Neutrophil (primary cell): ENCODE data around the gene NUP107.

Source experiments
- H3K27ac ChIP-seq: fragments of 200-600 bp; sonication (generic); 2 replicates; pipeline ENCODE4 v1.5.1; 2016; ENCODE audit warnings: mild to moderate bottlenecking, moderate library complexity
- H3K27me3 ChIP-seq: fragments of 200-600 bp; sonication (generic); 2 replicates; pipeline ENCODE4 v1.6.0; 2016; ENCODE audit warnings: mild to moderate bottlenecking
- H3K36me3 ChIP-seq: fragments of 200-600 bp; sonication (generic); 2 replicates; pipeline ENCODE4 v1.5.1; 2017
- H3K4me1 ChIP-seq, 2 experiments: fragments of 200-600 bp in 1 of 2; sonication (generic) in 1 of 2; 1 replicate in 1 of 2; 2 replicates in 1 of 2; pipeline versions ENCODE4 v1.5.1 to v1.6.1; 2013 to 2016; ENCODE audit warnings: low read depth in 1 of 2, low read length in 1 of 2, mild to moderate bottlenecking in 1 of 2, moderate library complexity in 1 of 2; ENCODE audit not compliant: control insufficient read depth in 1 of 2, insufficient read depth in 1 of 2
- H3K4me3 ChIP-seq, 2 experiments: fragments of 200-600 bp in 1 of 2; sonication (generic) in 1 of 2; 1 replicate in 1 of 2; 2 replicates in 1 of 2; pipeline ENCODE4 v1.5.1; 2013 to 2016; ENCODE audit warnings: low read depth in 1 of 2, low read length in 1 of 2, mild to moderate bottlenecking in 1 of 2, moderate library complexity in 1 of 2
- H3K9me3 ChIP-seq: fragments of 200-600 bp; sonication (generic); 2 replicates; pipeline ENCODE4 v1.5.1; 2016
- TF ChIP-seq, protein P1 (sequence below): fragments of 200-600 bp; sonication (generic); IDR thresholded peaks from 2 replicates; pipeline ENCODE4 v1.5.1; 2016; ENCODE audit warnings: antibody characterized with exemption

The NUP107 gene

DNA sequence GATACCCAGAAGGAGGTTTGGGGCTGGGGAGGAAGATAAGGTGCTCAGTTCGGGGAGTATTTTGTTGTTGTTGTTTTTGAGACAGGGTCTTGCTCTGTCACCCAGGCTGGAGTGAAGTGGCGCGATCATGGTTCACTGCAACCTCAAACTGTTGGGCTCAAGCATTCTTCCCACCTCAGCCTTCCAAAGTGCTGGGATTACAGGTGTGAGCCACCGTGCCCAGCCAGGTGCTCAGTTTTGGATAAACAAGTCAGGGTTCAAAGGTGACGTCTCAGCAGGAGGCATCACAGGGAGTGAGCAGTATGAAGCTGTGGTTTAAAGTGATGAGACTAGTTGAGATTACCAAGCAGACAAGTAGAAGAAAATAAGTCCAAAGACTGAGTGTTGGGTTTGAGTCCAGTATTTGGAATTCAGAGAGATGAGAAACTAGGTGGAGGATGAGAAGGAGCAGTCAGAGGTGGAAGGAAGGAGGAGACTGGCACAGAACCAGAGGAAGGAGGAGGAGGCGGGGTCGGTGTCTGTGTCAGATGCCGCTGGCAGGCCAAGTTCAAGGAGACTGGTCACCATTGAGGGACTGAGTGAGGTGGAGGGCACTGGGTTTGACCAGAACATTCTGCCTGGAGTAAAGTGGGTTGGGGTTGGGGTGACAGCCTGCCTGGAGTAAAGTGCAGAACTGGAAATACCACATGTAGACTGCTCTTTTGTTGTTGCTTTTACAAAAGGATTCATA, 75.3 kb downstream of the NUP107 start:
- Histone ChIP-seq H3K36me3 (peaks cover 60% of the 10 kb centered on the region), H3K4me1 (no peaks in the 10 kb centered on the region), H3K4me3 (no peak overlapping the region), H3K27me3 (no peaks in the 10 kb centered on the region), H3K27ac (no peak overlapping the region), H3K9me3 (no peaks in the 10 kb centered on the region)
- TF ChIP-seq, protein P1, sequence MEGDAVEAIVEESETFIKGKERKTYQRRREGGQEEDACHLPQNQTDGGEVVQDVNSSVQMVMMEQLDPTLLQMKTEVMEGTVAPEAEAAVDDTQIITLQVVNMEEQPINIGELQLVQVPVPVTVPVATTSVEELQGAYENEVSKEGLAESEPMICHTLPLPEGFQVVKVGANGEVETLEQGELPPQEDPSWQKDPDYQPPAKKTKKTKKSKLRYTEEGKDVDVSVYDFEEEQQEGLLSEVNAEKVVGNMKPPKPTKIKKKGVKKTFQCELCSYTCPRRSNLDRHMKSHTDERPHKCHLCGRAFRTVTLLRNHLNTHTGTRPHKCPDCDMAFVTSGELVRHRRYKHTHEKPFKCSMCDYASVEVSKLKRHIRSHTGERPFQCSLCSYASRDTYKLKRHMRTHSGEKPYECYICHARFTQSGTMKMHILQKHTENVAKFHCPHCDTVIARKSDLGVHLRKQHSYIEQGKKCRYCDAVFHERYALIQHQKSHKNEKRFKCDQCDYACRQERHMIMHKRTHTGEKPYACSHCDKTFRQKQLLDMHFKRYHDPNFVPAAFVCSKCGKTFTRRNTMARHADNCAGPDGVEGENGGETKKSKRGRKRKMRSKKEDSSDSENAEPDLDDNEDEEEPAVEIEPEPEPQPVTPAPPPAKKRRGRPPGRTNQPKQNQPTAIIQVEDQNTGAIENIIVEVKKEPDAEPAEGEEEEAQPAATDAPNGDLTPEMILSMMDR, result no peak

DNA sequence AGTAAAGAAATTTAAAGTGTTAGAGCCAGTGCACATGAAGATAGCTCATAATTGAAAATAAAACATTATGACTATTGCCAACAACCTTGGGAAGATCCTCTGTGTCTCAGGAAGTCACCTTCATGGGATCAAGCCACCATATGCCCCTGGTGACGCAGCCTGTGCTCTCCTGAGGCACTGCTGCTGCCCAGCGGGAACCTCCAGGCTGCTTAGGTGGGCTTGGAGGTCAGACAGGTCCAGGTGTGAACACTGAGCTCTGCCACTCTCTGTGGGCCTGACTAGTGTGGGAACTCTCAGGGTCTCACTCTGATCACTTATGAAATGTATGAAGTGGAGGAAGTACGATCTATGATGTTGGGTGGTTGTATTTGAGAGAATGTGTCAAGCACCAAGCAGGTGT, 75.9 kb downstream of the NUP107 start:
- H3K27me3 ChIP-seq, result no peaks in the 10 kb centered on the region
- no peak overlapping the region for H3K27ac ChIP-seq
- H3K4me3 ChIP-seq, result no peak overlapping the region
- no peaks in the 10 kb centered on the region for H3K4me1 ChIP-seq
- peaks cover 56% of the 10 kb centered on the region for H3K36me3 ChIP-seq
- TF ChIP-seq, protein P1, result no peak
- no peaks in the 10 kb centered on the region for H3K9me3 ChIP-seq

DNA sequence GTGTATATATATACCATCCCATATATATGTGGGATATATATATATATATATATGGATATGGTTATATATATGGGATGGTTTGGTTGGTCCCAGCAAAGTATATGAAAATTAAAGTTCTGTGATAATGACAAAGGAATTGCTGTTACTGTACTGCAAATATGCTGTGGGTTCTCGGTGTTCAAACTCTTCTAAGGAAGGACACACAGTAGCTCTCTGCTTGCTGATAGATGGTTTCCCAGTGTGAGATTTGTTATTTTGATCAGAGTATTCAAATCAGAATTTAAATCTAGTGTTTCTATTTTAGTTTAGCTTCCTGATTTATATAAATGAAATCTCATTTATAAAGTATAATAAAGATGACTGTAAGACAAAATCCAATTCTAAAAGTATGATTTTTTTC, 78.9 kb downstream of the NUP107 start:
- Histone ChIP-seq H3K27me3 (no peaks in the 10 kb centered on the region), H3K27ac (no peak overlapping the region), H3K4me3 (no peak overlapping the region), H3K36me3 (peaks cover 49% of the 10 kb centered on the region), H3K9me3 (no peaks in the 10 kb centered on the region), H3K4me1 (no peaks in the 10 kb centered on the region)
- TF ChIP-seq, protein P1, result no peak

DNA sequence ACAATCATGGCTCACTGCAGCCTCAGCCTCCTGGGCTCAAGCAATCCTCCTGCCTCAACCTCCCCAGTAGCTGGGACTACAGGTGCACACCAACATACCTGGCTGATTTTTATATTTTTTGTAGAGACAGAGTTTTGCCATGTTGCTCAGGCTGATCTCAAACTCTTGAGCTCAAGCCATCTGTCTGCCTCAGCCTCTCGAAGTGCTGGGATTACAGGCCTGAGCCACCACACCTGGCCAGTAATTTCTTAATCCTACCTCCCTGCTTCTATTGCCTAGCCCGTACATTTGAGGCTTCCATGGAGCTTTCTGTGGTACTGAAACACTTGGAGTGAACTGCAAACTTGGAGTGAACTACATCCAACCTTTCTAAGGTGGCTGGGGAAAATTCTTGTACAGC, 79.9 kb downstream of the NUP107 start:
- TF ChIP-seq, protein P1, result no peak
- H3K27ac ChIP-seq, result no peak overlapping the region
- no peaks in the 10 kb centered on the region for H3K4me1 ChIP-seq
- H3K36me3 ChIP-seq, result peaks cover 40% of the 10 kb centered on the region
- H3K9me3 ChIP-seq, result no peaks in the 10 kb centered on the region
- no peak overlapping the region for H3K4me3 ChIP-seq
- H3K27me3 ChIP-seq, result no peaks in the 10 kb centered on the region

DNA sequence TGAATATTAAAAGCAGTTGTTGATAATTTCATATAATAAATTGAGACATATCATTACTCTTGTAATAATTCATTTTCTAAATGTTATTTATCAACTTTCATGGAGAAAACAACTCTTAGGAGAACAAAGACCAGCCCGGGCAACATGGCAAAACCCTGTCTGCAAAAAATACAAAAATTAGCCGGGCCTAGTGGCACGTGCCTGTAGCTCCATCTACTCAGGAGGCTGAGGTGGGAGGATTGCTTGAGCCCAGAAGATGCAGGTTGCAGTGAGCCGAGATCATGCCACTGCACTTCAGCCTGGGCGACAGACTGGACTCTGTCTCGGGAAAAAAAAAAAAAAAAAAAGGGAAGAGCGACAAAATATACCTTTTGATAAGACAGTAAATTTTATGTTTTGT, 80.4 kb downstream of the NUP107 start:
- TF ChIP-seq, protein P1, result no peak

More for the DNA sequence above, 80.4 kb downstream of the NUP107 start:
- H3K4me1 ChIP-seq, result no peaks in the 10 kb centered on the region
- H3K9me3 ChIP-seq, result no peaks in the 10 kb centered on the region
- no peak overlapping the region for H3K4me3 ChIP-seq
- no peaks in the 10 kb centered on the region for H3K27me3 ChIP-seq
- H3K36me3 ChIP-seq, result peaks cover 36% of the 10 kb centered on the region
- no peak overlapping the region for H3K27ac ChIP-seq
